Testis (tissue), 2 donors: ENCODE results near the gene HLCS.

Source experiments
- CTCF ChIP-seq, 3 experiments: fragments of 450-650 bp in 2 of 3; fragments of 200-600 bp in 1 of 3; sonication (generic) in 1 of 3; IDR thresholded peaks; one replicate each; pipeline ENCODE4 v1.5.1; 2016 to 2019; ENCODE audit warnings: antibody characterized with exemption in 3 of 3, mild to moderate bottlenecking in 2 of 3, moderate library complexity in 1 of 3
- POLR2A ChIP-seq: fragments of 450-650 bp; IDR thresholded peaks from one replicate; pipeline ENCODE4 v1.6.1; 2017; ENCODE audit warnings: antibody characterized with exemption, mild to moderate bottlenecking, moderate library complexity

GRCh38 chr21:36974851-36975192, 8.4 kb upstream of the HLCS start:
- TF ChIP-seq CTCF (IDR thresholded peaks at IDR 0.05) (no peak), POLR2A (no peak)
